CD4-positive, alpha-beta T cell treated with Interleukin-17A for 1 hour (primary cell): Measurements from ENCODE around the gene GPHA2.

ENCODE experiments used
- DNase-seq: peaks from one replicate; pipeline ENCODE4 v3.0.0-alpha.2; 2020

Gene GPHA2

DNA sequence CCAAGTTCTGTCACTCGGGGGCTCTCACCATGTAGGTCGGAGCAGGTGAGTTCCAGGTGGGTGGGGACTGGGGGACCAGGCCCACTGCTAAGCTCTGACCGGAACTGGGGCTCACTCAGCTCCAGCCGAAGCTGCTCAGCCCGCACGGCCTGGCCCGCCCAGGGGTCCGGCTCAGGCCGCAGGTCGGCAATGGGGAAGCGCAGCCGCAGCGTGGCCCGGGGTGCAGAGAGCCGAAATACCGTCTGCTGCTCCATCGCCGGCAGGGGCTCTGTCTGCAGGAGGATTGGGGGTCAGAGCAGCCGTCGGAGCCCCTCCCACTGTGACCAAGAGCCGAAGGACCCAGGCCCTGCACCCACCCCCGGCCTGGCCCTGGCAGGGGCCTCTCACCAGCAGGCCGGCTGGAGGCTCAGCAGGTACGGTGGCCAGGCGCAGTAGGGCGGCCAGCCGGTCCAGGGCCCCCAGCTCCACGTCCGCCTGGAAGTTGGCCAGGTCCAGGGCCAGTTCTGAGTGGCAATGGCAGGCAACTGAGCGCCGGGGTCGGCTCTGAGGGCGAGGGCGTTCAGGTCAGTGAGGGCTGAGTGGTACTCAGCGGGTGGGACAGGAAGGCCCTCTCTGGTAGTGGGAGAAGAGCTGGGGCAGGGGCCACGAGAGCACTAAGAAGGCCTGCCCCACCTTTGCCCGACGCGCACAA is 25.9 kb downstream of the GPHA2 start:
- DNase-seq, result no peak

- DNase-seq, result no peak
Observed at GRCh38 chr11:64908766-64909165, 26.9 kb downstream of the GPHA2 start.

DNA sequence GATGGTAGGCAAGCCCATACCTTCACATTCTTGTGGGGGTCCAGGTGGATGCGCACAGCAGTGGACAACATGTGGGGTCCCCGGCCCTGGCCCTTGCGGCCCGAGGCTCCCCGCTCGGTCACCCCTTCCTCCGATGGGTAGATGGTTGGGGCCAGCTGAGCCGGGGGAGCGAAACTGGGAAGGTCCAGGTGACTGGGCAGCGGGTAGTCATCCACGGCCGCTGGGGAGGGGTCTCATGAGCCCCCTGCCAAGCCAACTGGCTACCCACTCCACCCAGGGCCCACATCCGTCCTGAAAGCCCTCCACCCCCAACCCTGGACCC is 29.4 kb downstream of the GPHA2 start:
- no peak for DNase-seq

- DNase-seq, result no peak
Observed at GRCh38 chr11:64905516-64906313, 30.0 kb downstream of the GPHA2 start.

- no peak for DNase-seq
Observed at GRCh38 chr11:64903291-64903833, 32.3 kb downstream of the GPHA2 start.

DNA sequence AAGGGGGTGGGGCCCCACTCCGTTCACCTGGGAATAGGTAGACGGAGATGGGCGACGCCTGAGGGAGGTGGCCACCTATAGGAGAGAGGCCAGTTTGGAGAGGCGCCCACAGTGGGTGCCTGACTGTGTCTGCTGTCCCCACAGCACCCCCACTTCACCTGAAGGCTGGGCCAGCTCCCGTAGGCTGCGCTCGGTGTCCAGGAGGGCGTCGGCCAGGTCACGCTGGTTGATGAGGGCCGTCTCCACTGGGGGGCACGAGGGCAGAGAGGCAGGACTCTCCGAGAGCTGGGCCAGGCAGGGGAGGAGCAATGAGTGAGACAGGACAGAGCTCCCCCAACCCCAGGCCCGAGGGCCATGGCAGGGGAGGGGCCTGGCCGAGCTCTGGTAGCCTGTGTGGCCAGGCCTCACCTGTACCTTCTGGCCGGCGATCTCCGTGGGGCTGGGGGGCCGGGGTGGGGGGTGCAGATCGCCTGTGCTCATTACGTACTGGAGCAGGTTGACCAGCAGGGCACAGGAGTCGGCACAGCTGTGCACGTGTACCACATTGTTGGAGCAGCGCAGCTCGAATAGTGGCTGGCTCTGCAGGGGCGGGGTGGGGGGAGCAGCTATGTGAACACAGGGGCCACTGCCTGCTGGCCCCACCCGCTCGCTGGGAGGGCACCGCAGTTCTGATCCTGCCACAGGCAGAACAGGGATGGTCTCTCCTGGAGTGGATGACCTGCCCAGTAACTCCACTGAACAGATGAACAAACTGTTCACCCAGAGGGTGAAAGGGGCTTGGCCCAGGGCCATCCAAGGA is 33.4 kb downstream of the GPHA2 start:
- no peak for DNase-seq

DNA sequence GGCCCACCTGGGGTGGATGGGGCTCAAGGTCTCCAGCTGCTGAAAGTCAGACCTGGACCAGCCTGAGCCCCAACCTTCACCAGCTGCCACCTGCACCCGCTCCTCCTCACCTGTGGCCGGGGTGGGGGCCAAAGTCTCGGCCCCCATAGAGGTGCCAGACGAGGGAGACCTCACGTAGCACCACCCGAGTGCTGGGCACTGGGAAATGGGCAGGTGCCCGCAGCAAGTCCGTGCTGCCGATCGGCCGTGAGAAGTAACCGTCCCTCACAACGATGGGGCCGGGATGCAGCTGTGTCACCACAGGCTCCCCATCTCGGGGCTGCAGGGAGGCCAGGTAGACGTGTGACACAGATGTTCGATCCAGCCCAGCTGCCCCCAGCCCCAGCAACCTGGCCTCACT is 34.9 kb downstream of the GPHA2 start:
- no peak for DNase-seq

GRCh38 chr11:64900263-64900678 is 35.4 kb downstream of the GPHA2 start:
- peak; percentile 89 for DNase-seq

GRCh38 chr11:64898541-64898940 is 37.2 kb downstream of the GPHA2 start:
- no peak for DNase-seq

DNA sequence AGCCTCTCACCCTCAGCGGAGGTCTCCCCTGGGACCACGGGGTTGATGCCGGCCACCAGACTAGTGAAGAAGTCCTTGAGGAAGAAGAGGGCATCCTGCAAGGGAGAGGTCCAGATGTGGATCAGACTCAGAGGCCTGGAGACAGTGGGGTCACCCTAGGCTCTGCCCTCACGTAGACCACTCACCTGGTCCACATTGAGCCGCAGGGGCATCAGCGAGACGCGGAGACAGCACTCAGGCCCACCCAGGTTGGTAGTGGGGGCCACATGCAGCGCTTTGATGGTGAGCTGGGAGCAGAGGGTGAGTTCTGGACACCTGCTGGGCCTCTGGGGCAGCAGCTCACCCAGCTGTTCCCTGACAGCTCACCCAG is 37.6 kb downstream of the GPHA2 start:
- no peak for DNase-seq

GRCh38 chr11:64897381-64898075 is 38.2 kb downstream of the GPHA2 start:
- no peak for DNase-seq

DNA sequence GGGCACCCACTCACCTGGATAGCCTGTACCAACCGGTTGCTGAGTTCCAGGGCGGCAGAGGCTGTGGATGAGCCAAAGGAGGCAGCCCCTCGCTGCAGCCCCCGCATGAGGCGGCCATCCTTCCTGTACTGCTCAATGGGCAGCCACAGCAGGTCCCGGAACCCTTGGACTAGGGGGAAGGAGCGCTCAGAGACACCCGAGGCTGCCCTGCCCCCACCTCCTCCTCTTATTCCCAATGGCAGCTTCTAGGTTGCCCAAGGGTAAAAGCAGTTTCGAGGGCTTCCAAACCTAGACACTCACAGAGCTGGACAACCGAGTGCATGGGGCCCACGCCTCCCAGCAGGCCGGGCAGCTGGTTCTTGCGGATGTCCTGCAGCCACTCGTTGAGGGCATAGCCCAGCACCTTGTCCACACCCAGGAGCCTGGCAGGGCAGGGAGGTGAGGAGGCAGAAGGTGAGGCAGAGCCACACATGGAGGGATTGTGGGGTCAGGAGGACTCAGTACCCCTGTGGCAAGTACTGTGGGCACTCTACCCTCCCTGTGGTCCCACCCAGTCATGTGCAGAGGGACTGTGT is 39.2 kb downstream of the GPHA2 start:
- DNase-seq, result no peak

GRCh38 chr11:64894812-64895452 is 40.8 kb downstream of the GPHA2 start:
- no peak for DNase-seq

DNA sequence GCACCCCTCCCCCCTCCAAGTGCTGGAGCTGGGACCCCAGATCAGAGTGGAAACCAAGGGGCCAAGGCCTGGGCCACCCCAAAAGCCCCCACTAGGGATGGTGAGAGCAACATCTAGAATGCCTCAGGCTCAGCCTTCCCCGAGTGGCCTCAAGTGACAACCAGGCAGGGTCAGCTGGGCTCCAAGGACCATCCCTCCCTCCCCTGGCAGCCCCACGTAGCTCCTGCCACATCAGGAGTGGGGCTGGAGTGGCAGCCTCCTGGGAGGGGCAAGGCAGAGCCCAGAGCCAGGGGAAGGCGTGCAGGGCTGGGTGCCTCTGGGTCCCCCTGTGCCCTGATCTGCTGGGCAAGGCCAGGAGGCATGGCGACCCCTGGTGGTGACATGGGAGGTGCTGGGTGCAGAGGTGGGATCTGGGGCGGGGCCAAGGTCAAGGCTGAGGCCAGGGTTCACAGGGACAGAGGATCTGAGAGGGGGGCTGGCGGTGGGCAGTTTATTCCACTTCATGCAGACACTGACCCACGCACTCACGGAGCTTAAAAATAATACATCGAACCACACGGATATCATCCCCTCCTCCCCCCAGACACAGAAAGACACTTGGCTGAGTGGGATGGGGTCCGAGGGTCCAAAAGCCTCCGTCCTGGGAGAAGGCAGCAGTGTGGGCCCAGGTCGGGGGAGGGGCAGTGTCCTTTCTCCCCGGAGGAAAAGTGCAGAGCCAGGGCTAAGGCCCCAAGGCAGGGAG is 41.5 kb downstream of the GPHA2 start:
- peak; percentile 90 for DNase-seq

GRCh38 chr11:64893194-64894069 is 42.3 kb downstream of the GPHA2 start:
- no peak for DNase-seq

- DNase-seq, result no peak
Observed at GRCh38 chr11:64892838-64893193, 42.9 kb downstream of the GPHA2 start.

GRCh38 chr11:64892411-64892831 is 43.3 kb downstream of the GPHA2 start:
- no peak for DNase-seq

DNA sequence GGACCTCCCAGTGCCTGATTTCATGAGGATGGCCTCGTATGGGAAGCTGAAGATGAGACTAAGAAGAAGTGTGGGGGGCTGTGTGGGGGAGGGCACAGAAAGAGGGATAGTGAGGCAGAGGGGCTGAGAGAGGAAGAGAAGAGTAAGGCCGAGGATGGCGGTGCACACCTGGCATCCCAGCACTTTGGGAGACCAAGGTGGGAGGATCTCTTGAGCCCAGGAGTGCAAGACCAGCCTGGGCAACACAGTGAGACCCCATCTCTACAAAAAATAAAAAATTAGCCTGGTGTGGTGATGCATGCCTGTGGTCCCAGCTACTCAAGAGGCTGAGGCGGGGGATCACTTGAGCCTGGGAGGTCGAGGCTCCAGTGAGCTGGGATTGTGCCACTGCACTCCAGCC is 43.8 kb downstream of the GPHA2 start:
- DNase-seq, result no peak

DNA sequence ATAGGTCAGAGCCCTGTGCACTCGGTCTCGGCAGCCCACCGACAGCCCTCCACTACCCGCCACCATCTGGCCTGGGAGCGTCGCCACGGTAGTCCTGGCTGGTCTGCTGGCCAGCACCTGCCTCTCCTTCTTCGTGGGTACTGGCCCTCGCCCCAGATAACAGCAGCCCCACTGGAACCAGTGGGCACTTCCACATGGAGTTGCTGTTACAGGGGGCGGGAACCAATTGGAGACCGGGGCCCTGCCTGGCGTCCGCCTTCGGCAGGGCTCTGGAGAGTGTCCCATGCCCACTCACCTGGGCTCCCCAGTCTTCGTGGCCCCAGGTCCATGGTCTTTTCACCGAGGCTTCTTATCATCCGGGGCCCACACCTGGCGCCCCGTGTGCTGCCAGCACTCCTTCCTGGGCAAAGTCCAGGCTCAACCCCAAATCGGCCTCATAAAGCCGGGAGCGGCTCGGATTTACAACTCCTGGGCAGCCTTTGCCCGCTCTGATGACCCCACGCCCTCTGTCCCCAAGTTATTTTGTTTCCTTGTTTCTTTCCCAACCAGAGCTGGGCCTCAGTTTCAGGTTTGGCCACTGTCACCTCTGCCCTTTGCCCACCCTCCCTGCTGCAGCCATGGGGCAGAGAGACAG is 44.4 kb downstream of the GPHA2 start:
- no peak for DNase-seq

DNA sequence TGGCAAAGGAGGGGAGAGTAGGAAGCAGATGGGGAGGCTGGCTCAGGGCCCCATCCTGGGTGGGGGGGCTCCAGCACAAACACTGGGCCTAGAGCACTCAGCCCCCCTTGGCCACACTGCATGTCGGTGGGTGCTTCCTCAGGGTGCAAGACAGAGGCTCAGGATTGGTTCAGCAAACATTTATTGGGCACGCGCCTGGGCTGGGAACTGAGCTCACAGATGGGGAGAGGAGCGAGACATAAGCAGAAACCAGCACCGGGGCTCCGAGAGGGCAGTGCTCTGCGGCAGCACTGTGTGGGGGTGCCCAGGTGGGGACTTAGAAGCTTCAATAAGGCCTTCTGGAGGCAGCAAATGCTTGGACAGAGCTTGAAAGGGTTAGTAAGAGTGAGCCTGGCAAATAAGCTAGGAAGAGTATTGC is 45.2 kb downstream of the GPHA2 start:
- no peak for DNase-seq
